SK-N-SH (cell line): Measurements from ENCODE around the gene NOTCH2. TPM values are rescaled to one million over a fixed set of nuclear protein-coding genes. Genes with fewer than 3 reads are reported as not detected.

Source experiments
- CTCF ChIA-PET: fragments of 300-600, 350-600 bp; formaldehyde crosslinking; extraction: SDS; loops from one replicate; lab custom pipeline; 2021; lab: Yijun Ruan, JAX
- POLR2A ChIA-PET: fragments of 350-600 bp; sonication (Branson Sonifier 250); formaldehyde crosslinking; extraction: SDS; loops from one replicate; lab custom pipeline; 2020; ENCODE audit warnings: antibody characterized with exemption, inconsistent platforms; lab: Yijun Ruan, JAX
- DNase-seq: peaks from one replicate; pipeline ENCODE4 v3.0.0; 2012
- H2AFZ ChIP-seq: fragments of 200-600 bp; sonication (generic); 2 replicates; pipeline ENCODE4 v1.8.1; 2016; ENCODE audit warnings: antibody characterized with exemption, mild to moderate bottlenecking, low read depth
- H3F3A ChIP-seq: fragments of 200-600 bp; sonication (generic); replicated peaks from 2 replicates; pipeline ENCODE3; 2016; ENCODE audit warnings: antibody characterized with exemption, mild to moderate bottlenecking; ENCODE audit not compliant: insufficient read depth
- H3K27ac ChIP-seq, 2 experiments: fragments of 200-500 bp in 1 of 2; fragments of 200-600 bp in 1 of 2; sonication (Bioruptor generic) in 1 of 2; sonication (generic), shearing (Covaris generic) in 1 of 2; 2 replicates each; pipeline versions ENCODE4 v1.5.1 to v1.6.1; 2014 to 2016; ENCODE audit warnings: low read depth in 2 of 2, inconsistent platforms in 1 of 2, low read length in 1 of 2, mild to moderate bottlenecking in 1 of 2, mixed read lengths in 1 of 2
- H3K27me3 ChIP-seq: fragments of 200-600 bp; sonication (generic), shearing (Covaris generic); 2 replicates; pipeline ENCODE4 v1.6.1; 2016; ENCODE audit warnings: mixed run types; ENCODE audit not compliant: insufficient read depth
- H3K36me3 ChIP-seq, 2 experiments: fragments of 200-500 bp in 1 of 2; fragments of 200-600 bp in 1 of 2; sonication (Bioruptor generic) in 1 of 2; sonication (generic) in 1 of 2; replicated peaks in 1 of 2; 2 replicates each; pipeline versions ENCODE3 to v1.5.1; 2014 to 2016; ENCODE audit warnings: low read length in 1 of 2, mild to moderate bottlenecking in 1 of 2; ENCODE audit not compliant: insufficient read depth in 2 of 2, control insufficient read depth in 1 of 2
- H3K4me1 ChIP-seq, 2 experiments: fragments of 200-500 bp in 1 of 2; fragments of 200-600 bp in 1 of 2; sonication (Bioruptor generic) in 1 of 2; sonication (generic), shearing (Covaris generic) in 1 of 2; 2 replicates each; pipeline versions ENCODE4 v1.5.1 to v1.6.1; 2014 to 2016; ENCODE audit warnings: low read depth in 1 of 2, low read length in 1 of 2, mixed run types in 1 of 2; ENCODE audit not compliant: insufficient read depth in 2 of 2, control insufficient read depth in 1 of 2
- H3K4me2 ChIP-seq: fragments of 200-600 bp; sonication (generic), shearing (Covaris generic); 2 replicates; pipeline ENCODE4 v1.6.1; 2017; ENCODE audit warnings: mixed run types
- H3K4me3 ChIP-seq, 2 experiments: fragments of 200-500 bp in 1 of 2; fragments of 200-600 bp in 1 of 2; sonication (Bioruptor generic) in 1 of 2; sonication (generic), shearing (Covaris generic) in 1 of 2; 2 replicates each; pipeline versions ENCODE4 v1.5.1 to v1.8.1; 2014 to 2016; ENCODE audit warnings: low read depth in 2 of 2, inconsistent platforms in 1 of 2, low read length in 1 of 2, mild to moderate bottlenecking in 1 of 2, mixed read lengths in 1 of 2, moderate library complexity in 1 of 2
- H3K79me2 ChIP-seq: fragments of 200-600 bp; sonication (generic); 2 replicates; pipeline ENCODE4 v1.8.1; 2017; ENCODE audit warnings: mild to moderate bottlenecking; ENCODE audit not compliant: insufficient read depth
- H3K9ac ChIP-seq: fragments of 200-600 bp; sonication (generic); 2 replicates; pipeline ENCODE4 v1.6.1; 2017; ENCODE audit warnings: mixed run types
- H3K9me2 ChIP-seq: fragments of 200-600 bp; sonication (generic); 2 replicates; pipeline ENCODE4 v1.6.1; 2017; ENCODE audit warnings: mixed run types
- H3K9me3 ChIP-seq: fragments of 200-600 bp; sonication (generic); 2 replicates; pipeline ENCODE4 v1.6.1; 2017; ENCODE audit warnings: mixed run types, mild to moderate bottlenecking, moderate library complexity
- H4K20me1 ChIP-seq: fragments of 200-600 bp; sonication (generic); 2 replicates; pipeline ENCODE4 v1.6.1; 2017; ENCODE audit warnings: mild to moderate bottlenecking, mixed run types; ENCODE audit not compliant: insufficient read depth
- CHD2 ChIP-seq: fragments of 150-350 bp; IDR thresholded peaks from 2 replicates; pipeline ENCODE4 v1.6.1; 2018; ENCODE audit warnings: low read length; ENCODE audit not compliant: partially characterized antibody
- EP300 ChIP-seq, 2 experiments: IDR thresholded peaks; 2 replicates each; pipeline versions ENCODE4 v1.4.0 to v1.6.1; 2012; ENCODE audit warnings: borderline replicate concordance in 1 of 2, low read depth in 1 of 2, low read length in 1 of 2
- EZH2phosphoT487 ChIP-seq: fragments of 200-600 bp; sonication (generic); IDR thresholded peaks from 2 replicates; pipeline ENCODE4 v1.6.1; 2017; ENCODE audit warnings: low read depth, mixed run types, mild to moderate bottlenecking, antibody characterized with exemption, moderate library complexity, borderline replicate concordance
- FOSL2 ChIP-seq: IDR thresholded peaks from 2 replicates; pipeline ENCODE4 v1.4.0; 2012; ENCODE audit warnings: low read depth, mild to moderate bottlenecking, moderate library complexity, borderline replicate concordance
- FOXJ3 ChIP-seq: sonication (generic); formaldehyde crosslinking; IDR thresholded peaks from 2 replicates; pipeline ENCODE4 v1.5.1; 2020; ENCODE audit warnings: mild to moderate bottlenecking, missing genetic modification reagents
- MEF2A ChIP-seq: IDR thresholded peaks from 2 replicates; pipeline ENCODE4 v1.4.0; 2012; ENCODE audit warnings: low read depth, borderline replicate concordance
- MXI1 ChIP-seq: IDR thresholded peaks from 2 replicates; pipeline ENCODE4 v1.6.1; 2012; ENCODE audit warnings: mild to moderate bottlenecking, low read depth, low read length, improper control_type of control experiment
- RAD21 ChIP-seq: IDR thresholded peaks from 2 replicates; pipeline ENCODE4 v1.6.1; 2012; ENCODE audit warnings: mild to moderate bottlenecking, low read length
- RCOR1 ChIP-seq: fragments of 150-350 bp; IDR thresholded peaks from 2 replicates; pipeline ENCODE4 v1.6.1; 2017; ENCODE audit warnings: antibody characterized with exemption, low read length
- TEAD4 ChIP-seq: IDR thresholded peaks from 2 replicates; pipeline ENCODE4 v1.4.0; 2012; ENCODE audit warnings: mild to moderate bottlenecking, borderline replicate concordance; ENCODE audit not compliant: insufficient read depth
- YY1 ChIP-seq: IDR thresholded peaks from 2 replicates; pipeline ENCODE4 v1.4.0; 2012; ENCODE audit warnings: low read depth, mild to moderate bottlenecking
- WGBS: methylation state at CpG from one replicate; pipeline ENCODE4 v1.1.6; 2017; ENCODE audit warnings: low lambda C conversion rate; 5-methylcytosine and 5-hydroxymethylcytosine counted together
- polyA plus RNA-seq, 3 experiments: library from polyadenylated mRNA; depleted of rRNA; stranded (reverse); fragments of >200 nt; gene quantifications; 2 replicates each; pipeline ENCODE4 v1.2.3, GENCODE V29; 2012
- TF ChIP-seq, protein P1 (sequence below): fragments of 150-350 bp; IDR thresholded peaks from 2 replicates; pipeline ENCODE4 v1.6.1; 2017; ENCODE audit warnings: antibody characterized with exemption, low read length, low read depth, borderline replicate concordance
- TF ChIP-seq, protein P2 (sequence below): IDR thresholded peaks from 2 replicates; pipeline ENCODE4 v1.6.1; 2012; ENCODE audit warnings: mild to moderate bottlenecking, low read depth, low read length, moderate library complexity

Gene NOTCH2
- polyA plus RNA-seq, 1 of the 3 experiments (the other 2 are of a cell fraction), result 23.0 TPM

DNA sequence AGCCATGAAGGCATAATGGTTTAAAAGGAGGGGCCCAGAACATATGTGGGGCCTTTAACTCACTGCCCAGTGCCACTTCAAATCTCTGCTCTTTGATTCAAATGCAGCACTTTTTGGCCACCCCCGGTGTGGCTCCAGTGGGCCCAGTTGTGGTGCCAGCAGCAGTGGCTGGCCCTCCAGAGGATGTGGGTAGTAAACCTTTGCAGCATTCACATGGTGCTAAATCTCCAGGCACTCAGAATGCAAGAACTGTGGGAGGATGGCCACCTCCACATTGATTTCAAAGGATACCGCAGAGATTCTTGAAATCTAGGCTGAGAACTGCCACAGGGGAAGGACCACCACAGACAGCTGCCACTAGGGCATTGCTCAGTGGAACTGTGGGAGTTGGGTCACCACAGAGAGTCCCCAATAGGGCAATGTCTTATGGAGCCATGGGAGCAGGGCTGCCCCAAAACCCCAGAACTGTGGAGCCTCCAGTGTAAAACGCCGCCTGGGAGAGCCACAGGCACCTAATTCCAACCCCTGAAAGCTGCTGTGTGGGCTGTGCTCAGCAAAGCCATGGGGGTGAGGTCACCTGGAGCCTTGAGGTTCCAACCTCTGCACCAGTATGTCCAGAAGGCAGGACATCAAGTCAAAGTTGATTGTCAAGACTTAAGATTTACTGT lies 166.6 kb downstream of the NOTCH2 start:
- Histone ChIP-seq H3K9me3 (0 out of 2 replicates have a peak, but pooled peaks cover 7% of the 10 kb centered on the region), H3F3A (no peaks in the 10 kb centered on the region), H3K4me1 (no peaks in the 10 kb centered on the region; a peak in 1 of 4 replicates), H3K9me2 (no peaks in the 10 kb centered on the region), H3K36me3 (peaks cover 0 to 2% of the 10 kb centered on the region in 2 experiments), H4K20me1 (no peaks in the 10 kb centered on the region), H3K4me2 (no peak overlapping the region), H2AFZ (no peak overlapping the region), H3K27me3 (no peaks in the 10 kb centered on the region), H3K4me3 (no peak overlapping the region), H3K27ac (no peak overlapping the region), H3K9ac (no peak overlapping the region), H3K79me2 (no peaks in the 10 kb centered on the region)
- ChIA-PET POLR2A (no interaction called here), CTCF (no interaction called here)
- TF ChIP-seq RCOR1, result no peak
- no peak for TF ChIP-seq FOSL2
- no peak for TF ChIP-seq TEAD4
- TF ChIP-seq, protein P1, sequence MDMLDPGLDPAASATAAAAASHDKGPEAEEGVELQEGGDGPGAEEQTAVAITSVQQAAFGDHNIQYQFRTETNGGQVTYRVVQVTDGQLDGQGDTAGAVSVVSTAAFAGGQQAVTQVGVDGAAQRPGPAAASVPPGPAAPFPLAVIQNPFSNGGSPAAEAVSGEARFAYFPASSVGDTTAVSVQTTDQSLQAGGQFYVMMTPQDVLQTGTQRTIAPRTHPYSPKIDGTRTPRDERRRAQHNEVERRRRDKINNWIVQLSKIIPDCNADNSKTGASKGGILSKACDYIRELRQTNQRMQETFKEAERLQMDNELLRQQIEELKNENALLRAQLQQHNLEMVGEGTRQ, result no peak
- TF ChIP-seq MEF2A, result no peak
- no peak for TF ChIP-seq YY1
- TF ChIP-seq RAD21, result no peak
- no peak for TF ChIP-seq CHD2
- TF ChIP-seq MXI1, result no peak
- no peak for TF ChIP-seq EZH2phosphoT487
- TF ChIP-seq EP300 (IDR thresholded peaks at IDR 0.05; ENCODE audit: borderline replicate concordance in 1 of 2, low read depth in 1 of 2, low read length in 1 of 2), result no peak
- TF ChIP-seq FOXJ3 (CRISPR knock-in tag), result no peak
- no peak for DNase-seq
- WGBS, result 61% methylated on average over 3 of the region's 4 CpGs

DNA sequence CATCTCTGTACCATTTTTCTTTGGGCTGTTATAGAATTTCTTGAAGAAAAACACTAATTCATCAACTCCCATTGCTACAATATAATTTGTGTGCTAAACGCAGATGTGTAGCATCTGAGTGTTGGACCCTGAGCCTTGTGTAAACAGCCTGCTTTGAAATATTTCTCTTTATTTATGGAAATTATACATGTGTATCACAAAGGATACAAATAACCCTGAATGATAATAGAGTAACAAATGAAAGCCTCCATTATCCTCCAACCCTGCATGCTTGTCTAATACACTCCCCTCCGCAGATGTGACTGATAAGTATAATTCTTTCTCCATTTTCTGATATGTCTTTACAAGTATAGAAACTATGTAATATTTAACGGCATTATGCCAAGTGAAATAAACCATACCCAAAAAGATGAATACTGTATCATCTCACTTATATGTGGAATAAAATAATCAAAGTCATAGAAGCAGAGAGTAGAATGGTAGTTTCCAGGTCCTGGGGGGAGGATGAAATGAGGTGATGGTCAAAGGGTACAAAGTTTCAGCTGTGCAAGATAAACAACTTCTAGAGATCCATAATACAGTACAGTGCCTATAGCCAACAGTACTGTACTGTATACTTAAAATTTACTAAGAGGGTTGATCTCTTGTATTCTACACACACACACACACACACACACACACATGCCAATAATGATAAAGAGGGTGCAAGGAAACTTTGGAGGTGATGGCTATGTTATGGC lies 170.3 kb downstream of the NOTCH2 start:
- 75% methylated on average over 3 of the region's 3 CpGs for WGBS
- Histone ChIP-seq H3K36me3 (no peaks in the 10 kb centered on the region), H3K9me3 (no peaks in the 10 kb centered on the region), H3K4me2 (no peak overlapping the region), H4K20me1 (no peaks in the 10 kb centered on the region), H3K4me1 (no peaks in the 10 kb centered on the region; a peak in 1 of 4 replicates), H3K79me2 (no peaks in the 10 kb centered on the region), H3K27ac (no peak overlapping the region), H2AFZ (no peak overlapping the region), H3K27me3 (no peaks in the 10 kb centered on the region), H3F3A (no peaks in the 10 kb centered on the region), H3K9me2 (no peaks in the 10 kb centered on the region), H3K4me3 (no peak overlapping the region), H3K9ac (no peak overlapping the region)
- POLR2A ChIA-PET, result no interaction called here
- no peak for DNase-seq
- TF ChIP-seq RAD21 (no peak), EP300 (IDR thresholded peaks at IDR 0.05; ENCODE audit: borderline replicate concordance in 1 of 2, low read depth in 1 of 2, low read length in 1 of 2) (no peak), MXI1 (no peak)
- TF ChIP-seq, protein P2, sequence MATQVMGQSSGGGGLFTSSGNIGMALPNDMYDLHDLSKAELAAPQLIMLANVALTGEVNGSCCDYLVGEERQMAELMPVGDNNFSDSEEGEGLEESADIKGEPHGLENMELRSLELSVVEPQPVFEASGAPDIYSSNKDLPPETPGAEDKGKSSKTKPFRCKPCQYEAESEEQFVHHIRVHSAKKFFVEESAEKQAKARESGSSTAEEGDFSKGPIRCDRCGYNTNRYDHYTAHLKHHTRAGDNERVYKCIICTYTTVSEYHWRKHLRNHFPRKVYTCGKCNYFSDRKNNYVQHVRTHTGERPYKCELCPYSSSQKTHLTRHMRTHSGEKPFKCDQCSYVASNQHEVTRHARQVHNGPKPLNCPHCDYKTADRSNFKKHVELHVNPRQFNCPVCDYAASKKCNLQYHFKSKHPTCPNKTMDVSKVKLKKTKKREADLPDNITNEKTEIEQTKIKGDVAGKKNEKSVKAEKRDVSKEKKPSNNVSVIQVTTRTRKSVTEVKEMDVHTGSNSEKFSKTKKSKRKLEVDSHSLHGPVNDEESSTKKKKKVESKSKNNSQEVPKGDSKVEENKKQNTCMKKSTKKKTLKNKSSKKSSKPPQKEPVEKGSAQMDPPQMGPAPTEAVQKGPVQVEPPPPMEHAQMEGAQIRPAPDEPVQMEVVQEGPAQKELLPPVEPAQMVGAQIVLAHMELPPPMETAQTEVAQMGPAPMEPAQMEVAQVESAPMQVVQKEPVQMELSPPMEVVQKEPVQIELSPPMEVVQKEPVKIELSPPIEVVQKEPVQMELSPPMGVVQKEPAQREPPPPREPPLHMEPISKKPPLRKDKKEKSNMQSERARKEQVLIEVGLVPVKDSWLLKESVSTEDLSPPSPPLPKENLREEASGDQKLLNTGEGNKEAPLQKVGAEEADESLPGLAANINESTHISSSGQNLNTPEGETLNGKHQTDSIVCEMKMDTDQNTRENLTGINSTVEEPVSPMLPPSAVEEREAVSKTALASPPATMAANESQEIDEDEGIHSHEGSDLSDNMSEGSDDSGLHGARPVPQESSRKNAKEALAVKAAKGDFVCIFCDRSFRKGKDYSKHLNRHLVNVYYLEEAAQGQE, result no peak
- CTCF ChIA-PET, result interaction anchor here (1.3 to 2.1 kb wide), 2 partner anchors 13 to 27 kb away, joined by 5 to 9 read pairs; no protein-coding TSS in a partner anchor
